Uterus (tissue), 2 donors: Measurements from ENCODE around the gene ARSI.

ENCODE experiments used
- POLR2A ChIP-seq, 2 donors: fragments of 450-650 bp; IDR thresholded peaks; one replicate each; pipeline ENCODE4 v1.6.1; 2016; ENCODE audit warnings: antibody characterized with exemption in 2 of 2, mild to moderate bottlenecking in 1 of 2, moderate library complexity in 1 of 2
- TF ChIP-seq, protein P1 (sequence below), 4 experiments: fragments of 200-600 bp in 2 of 4; fragments of 450-650 bp in 2 of 4; sonication (generic) in 2 of 4; IDR thresholded peaks; one replicate each; pipeline ENCODE4 v1.5.1; 2016 to 2019; ENCODE audit warnings: antibody characterized with exemption in 4 of 4, mild to moderate bottlenecking in 2 of 4, moderate library complexity in 1 of 4

DNA sequence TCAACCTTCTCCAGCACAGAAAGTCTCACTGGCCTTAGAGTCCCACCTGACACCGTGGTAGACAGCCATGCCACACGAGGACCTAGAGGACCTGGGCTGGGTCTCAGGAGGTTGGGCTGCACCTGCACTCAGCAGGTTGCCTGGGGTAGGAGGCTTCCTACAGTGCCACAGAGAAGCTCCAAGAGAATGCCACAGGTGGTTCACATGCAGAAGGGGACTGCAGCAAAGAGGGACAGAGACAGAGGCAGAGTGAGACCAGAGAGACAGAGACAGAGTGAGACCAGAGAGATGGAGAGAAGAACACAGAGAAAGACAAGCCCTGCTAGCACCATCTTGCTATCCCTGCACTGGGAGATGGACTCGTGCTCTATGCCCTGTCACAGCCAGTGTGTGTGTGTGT, 18.8 kb downstream of the ARSI start:
- TF ChIP-seq, protein P1, sequence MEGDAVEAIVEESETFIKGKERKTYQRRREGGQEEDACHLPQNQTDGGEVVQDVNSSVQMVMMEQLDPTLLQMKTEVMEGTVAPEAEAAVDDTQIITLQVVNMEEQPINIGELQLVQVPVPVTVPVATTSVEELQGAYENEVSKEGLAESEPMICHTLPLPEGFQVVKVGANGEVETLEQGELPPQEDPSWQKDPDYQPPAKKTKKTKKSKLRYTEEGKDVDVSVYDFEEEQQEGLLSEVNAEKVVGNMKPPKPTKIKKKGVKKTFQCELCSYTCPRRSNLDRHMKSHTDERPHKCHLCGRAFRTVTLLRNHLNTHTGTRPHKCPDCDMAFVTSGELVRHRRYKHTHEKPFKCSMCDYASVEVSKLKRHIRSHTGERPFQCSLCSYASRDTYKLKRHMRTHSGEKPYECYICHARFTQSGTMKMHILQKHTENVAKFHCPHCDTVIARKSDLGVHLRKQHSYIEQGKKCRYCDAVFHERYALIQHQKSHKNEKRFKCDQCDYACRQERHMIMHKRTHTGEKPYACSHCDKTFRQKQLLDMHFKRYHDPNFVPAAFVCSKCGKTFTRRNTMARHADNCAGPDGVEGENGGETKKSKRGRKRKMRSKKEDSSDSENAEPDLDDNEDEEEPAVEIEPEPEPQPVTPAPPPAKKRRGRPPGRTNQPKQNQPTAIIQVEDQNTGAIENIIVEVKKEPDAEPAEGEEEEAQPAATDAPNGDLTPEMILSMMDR (IDR thresholded peaks at IDR 0.05): no peak
- TF ChIP-seq POLR2A (IDR thresholded peaks at IDR 0.05): no peak
